ENCODE results near the gene CCNY. TPM values are rescaled to one million over a fixed set of nuclear protein-coding genes. Genes with fewer than 3 reads are reported as not detected.

The CCNY gene
- total RNA-seq, 1 experiment from 2014 or later = 122 TPM

DNA sequence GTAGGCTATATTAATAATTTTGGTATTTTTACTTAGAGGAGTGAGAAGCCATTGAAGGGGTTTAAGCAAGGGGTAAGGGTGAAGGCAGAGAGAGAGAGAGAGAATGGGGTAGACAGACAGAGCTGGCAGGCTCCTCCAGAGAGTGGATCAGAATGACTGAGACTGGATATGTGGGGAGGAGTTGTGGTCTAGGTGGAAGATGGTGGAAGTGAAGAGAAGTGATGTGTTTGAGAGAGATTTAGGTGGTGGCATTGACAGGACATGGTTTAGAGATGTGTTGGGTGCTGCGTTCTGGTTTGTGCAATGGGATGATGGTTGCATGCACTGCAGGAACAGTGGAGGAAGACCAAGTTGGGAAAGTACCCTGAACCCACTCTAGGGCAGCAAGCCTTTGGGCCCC is 92.2 kb downstream of the CCNY start:
- Mint-ChIP-seq H3K9me3 (ENCODE audit: unreplicated experiment) (no peaks in the 10 kb centered on the region), H3K27ac (ENCODE audit: unreplicated experiment) (no peak overlapping the region), H3K36me3 (ENCODE audit: insufficient read depth, unreplicated experiment) (peaks cover 6% of the 10 kb centered on the region), H3K4me3 (ENCODE audit: unreplicated experiment) (no peak overlapping the region), H3K4me1 (ENCODE audit: low read depth, unreplicated experiment) (peaks cover 13% of the 10 kb centered on the region), H3K27me3 (ENCODE audit: insufficient read depth, unreplicated experiment) (no peaks in the 10 kb centered on the region)
- TF ChIP-seq, protein P1, sequence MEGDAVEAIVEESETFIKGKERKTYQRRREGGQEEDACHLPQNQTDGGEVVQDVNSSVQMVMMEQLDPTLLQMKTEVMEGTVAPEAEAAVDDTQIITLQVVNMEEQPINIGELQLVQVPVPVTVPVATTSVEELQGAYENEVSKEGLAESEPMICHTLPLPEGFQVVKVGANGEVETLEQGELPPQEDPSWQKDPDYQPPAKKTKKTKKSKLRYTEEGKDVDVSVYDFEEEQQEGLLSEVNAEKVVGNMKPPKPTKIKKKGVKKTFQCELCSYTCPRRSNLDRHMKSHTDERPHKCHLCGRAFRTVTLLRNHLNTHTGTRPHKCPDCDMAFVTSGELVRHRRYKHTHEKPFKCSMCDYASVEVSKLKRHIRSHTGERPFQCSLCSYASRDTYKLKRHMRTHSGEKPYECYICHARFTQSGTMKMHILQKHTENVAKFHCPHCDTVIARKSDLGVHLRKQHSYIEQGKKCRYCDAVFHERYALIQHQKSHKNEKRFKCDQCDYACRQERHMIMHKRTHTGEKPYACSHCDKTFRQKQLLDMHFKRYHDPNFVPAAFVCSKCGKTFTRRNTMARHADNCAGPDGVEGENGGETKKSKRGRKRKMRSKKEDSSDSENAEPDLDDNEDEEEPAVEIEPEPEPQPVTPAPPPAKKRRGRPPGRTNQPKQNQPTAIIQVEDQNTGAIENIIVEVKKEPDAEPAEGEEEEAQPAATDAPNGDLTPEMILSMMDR (IDR thresholded peaks at IDR 0.05; ENCODE audit: insufficient read depth in 1 of 2, low read depth in 1 of 2, low read length in 1 of 2, severe bottlenecking in 1 of 2, unreplicated experiment in 1 of 2) = no peak
- Histone ChIP-seq H3K9me3 (no peaks in the 10 kb centered on the region), H3K27me3 (replicated peaks; ENCODE audit: control insufficient read depth, insufficient read depth, low read length) (no peaks in the 10 kb centered on the region), H3K4me3 (ENCODE audit: low read depth, low read length) (no peak overlapping the region), H3K36me3 (ENCODE audit: control insufficient read depth, insufficient read depth, low read length) (no peaks in the 10 kb centered on the region), H3K4me1 (no peaks in the 10 kb centered on the region)
- DNase-seq = no peak
- POLR2A ChIA-PET = no interaction called here
- CTCF ChIA-PET = no interaction called here
- intact Hi-C loops (cut with micrococcal nuclease; ENCODE audit: unreplicated experiment) = no loop called here
- no TSS peak for BruUV-seq (replicated peaks)

DNA sequence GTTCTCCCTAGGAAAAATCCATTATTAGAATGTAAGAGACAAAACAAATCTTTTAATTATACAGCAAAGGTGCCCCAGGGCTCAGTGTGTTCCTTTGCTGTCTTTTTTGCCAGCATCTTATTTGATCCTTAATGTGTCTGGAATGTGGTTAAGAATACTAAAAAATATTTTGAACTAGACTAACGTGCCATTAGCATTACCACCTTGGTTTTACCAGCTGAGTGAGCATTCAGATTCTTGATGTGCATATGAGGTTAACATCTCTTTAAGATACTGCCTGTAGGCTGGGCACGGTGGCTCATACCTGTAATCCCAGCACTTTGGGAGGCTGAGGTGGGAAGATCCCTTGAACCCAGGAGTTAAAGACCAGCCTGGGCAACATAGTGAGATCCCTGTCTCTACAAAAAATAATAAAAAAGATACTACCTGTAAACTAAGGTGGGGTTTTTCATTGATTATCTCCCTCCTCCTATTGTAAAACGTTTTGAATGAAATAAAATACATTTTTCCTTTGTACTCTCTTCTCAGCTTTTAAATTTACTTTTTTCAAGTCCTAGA is 96.6 kb downstream of the CCNY start:
- Mint-ChIP-seq H3K4me3 (ENCODE audit: unreplicated experiment) (no peak overlapping the region), H3K27ac (ENCODE audit: unreplicated experiment) (no peak overlapping the region), H3K4me1 (ENCODE audit: low read depth, unreplicated experiment) (no peaks in the 10 kb centered on the region), H3K27me3 (ENCODE audit: insufficient read depth, unreplicated experiment) (no peaks in the 10 kb centered on the region), H3K36me3 (ENCODE audit: insufficient read depth, unreplicated experiment) (peaks cover 14% of the 10 kb centered on the region), H3K9me3 (ENCODE audit: unreplicated experiment) (peaks cover 18% of the 10 kb centered on the region)
- H3K36me3 ChIP-seq (ENCODE audit: control insufficient read depth, insufficient read depth, low read length) = no peaks in the 10 kb centered on the region
- POLR2A ChIA-PET = no interaction called here
- no peak overlapping the region for H3K4me3 ChIP-seq (ENCODE audit: low read depth, low read length)
- H3K4me1 ChIP-seq = no peaks in the 10 kb centered on the region
- TF ChIP-seq, protein P1 (IDR thresholded peaks at IDR 0.05; ENCODE audit: insufficient read depth in 1 of 2, low read depth in 1 of 2, low read length in 1 of 2, severe bottlenecking in 1 of 2, unreplicated experiment in 1 of 2) = no peak
- BruUV-seq (replicated peaks) = no TSS peak
- no peaks in the 10 kb centered on the region for H3K27me3 ChIP-seq (replicated peaks; ENCODE audit: control insufficient read depth, insufficient read depth, low read length)
- no peaks in the 10 kb centered on the region for H3K9me3 ChIP-seq
- intact Hi-C loops (cut with micrococcal nuclease; ENCODE audit: unreplicated experiment) = no loop called here
- CTCF ChIA-PET = no interaction called here
- DNase-seq = no peak

DNA sequence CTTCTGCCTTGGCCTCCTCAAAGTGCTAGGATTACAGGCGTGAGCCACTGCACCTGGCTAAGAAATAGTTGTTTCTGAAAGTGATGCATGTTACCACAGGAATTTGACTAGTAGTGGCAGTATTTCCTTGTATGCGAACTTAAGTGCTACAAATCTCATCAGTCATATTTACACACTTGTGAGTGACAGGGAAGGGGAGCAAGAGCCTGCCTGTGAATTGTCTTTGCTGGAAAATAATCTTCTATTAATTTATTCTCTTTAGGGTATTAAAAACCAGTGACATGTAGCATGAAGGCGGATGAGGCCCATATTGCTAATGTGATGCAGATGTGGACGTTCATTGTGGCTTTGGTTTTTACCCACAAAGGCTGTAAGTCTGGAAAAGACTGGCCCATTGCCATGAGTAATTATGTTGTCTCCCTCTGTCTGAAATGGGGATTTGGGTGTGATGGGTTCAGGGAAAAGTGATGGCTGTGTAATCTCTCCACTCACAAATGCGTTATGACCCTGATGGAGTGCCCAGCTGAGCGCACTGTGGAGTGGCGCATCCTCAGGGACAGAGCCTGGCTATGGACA is 97.6 kb downstream of the CCNY start:
- no peak for DNase-seq
- no TSS peak for BruUV-seq (replicated peaks)
- no peak overlapping the region for H3K4me3 Mint-ChIP-seq (ENCODE audit: unreplicated experiment)
- H3K4me1 Mint-ChIP-seq (ENCODE audit: low read depth, unreplicated experiment) = no peaks in the 10 kb centered on the region
- Histone ChIP-seq H3K4me1 (no peaks in the 10 kb centered on the region), H3K27me3 (replicated peaks; ENCODE audit: control insufficient read depth, insufficient read depth, low read length) (no peaks in the 10 kb centered on the region), H3K36me3 (ENCODE audit: control insufficient read depth, insufficient read depth, low read length) (no peaks in the 10 kb centered on the region), H3K4me3 (ENCODE audit: low read depth, low read length) (no peak overlapping the region), H3K9me3 (peaks cover 3% of the 10 kb centered on the region; the same call in 1 of the 2 replicates)
- no peaks in the 10 kb centered on the region for H3K27me3 Mint-ChIP-seq (ENCODE audit: insufficient read depth, unreplicated experiment)
- H3K36me3 Mint-ChIP-seq (ENCODE audit: insufficient read depth, unreplicated experiment) = peaks cover 19% of the 10 kb centered on the region
- intact Hi-C loops (cut with micrococcal nuclease; ENCODE audit: unreplicated experiment) = no loop called here
- POLR2A ChIA-PET = no interaction called here
- H3K27ac Mint-ChIP-seq (ENCODE audit: unreplicated experiment) = no peak overlapping the region
- CTCF ChIA-PET = no interaction called here
- H3K9me3 Mint-ChIP-seq (ENCODE audit: unreplicated experiment) = peaks cover 24% of the 10 kb centered on the region
- TF ChIP-seq, protein P1 (IDR thresholded peaks at IDR 0.05; ENCODE audit: insufficient read depth in 1 of 2, low read depth in 1 of 2, low read length in 1 of 2, severe bottlenecking in 1 of 2, unreplicated experiment in 1 of 2) = no peak

Data from Caco-2 (cell line).